Nephron progenitor cell (in vitro differentiated cells): ENCODE measurements around the gene MYRFL.

ENCODE experiments used
- DNase-seq: peaks from one replicate; pipeline ENCODE4 v3.0.0; 2021
- H3K27ac Mint-ChIP-seq: 2 replicates; pipeline ENCODE4 v1.8.0; 2021; ENCODE audit warnings: mild to moderate bottlenecking, moderate library complexity, mixed read lengths
- H3K27me3 Mint-ChIP-seq: 2 replicates; pipeline ENCODE4 v1.8.0; 2021; ENCODE audit warnings: mild to moderate bottlenecking, low read depth, mixed read lengths; ENCODE audit not compliant: poor library complexity
- H3K36me3 Mint-ChIP-seq: 2 replicates; pipeline ENCODE4 v1.8.0; 2021; ENCODE audit warnings: low read depth, mixed read lengths
- H3K4me1 Mint-ChIP-seq: 2 replicates; pipeline ENCODE4 v1.8.0; 2021; ENCODE audit warnings: mixed read lengths
- H3K4me3 Mint-ChIP-seq: 2 replicates; pipeline ENCODE4 v1.8.0; 2021; ENCODE audit warnings: mild to moderate bottlenecking, moderate library complexity, mixed read lengths
- H3K9me3 Mint-ChIP-seq: 2 replicates; pipeline ENCODE4 v1.8.0; 2021; ENCODE audit warnings: mild to moderate bottlenecking, moderate library complexity, mixed read lengths
- CTCF ChIP-seq: fragments of 200-600 bp; sonication (generic); IDR thresholded peaks from 2 replicates; pipeline ENCODE4 v1.5.0; 2021; ENCODE audit warnings: antibody characterized with exemption

The MYRFL gene

DNA sequence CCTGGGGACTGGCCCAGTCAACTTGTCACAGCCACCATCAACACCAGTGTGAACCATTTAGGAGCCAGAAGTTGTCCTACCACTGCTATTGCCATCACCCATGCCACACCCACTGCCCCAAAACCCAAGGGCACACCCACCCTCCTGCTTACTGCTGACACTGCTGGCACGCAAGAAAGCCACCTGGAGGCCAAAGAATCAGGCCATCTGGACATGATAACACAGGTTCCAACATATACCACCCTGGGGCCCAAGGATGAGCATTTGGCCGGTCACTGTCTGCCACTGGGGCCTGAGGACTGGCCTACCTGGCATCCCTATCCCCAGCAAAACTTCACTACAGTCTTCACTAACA lies 181.6 kb downstream of the MYRFL start:
- Mint-ChIP-seq H3K9me3 (peaks cover 48% of the 10 kb centered on the region), H3K27ac (no peak overlapping the region), H3K4me1 (peaks cover 16% of the 10 kb centered on the region), H3K27me3 (peaks cover 18% of the 10 kb centered on the region), H3K4me3 (no peak overlapping the region), H3K36me3 (peaks cover 28% of the 10 kb centered on the region)
- no peak for DNase-seq
- TF ChIP-seq CTCF = no peak

GRCh38 chr12:70007687-70008086 lies 182.7 kb downstream of the MYRFL start:
- DNase-seq = no peak
- peaks cover 18% of the 10 kb centered on the region for H3K27me3 Mint-ChIP-seq
- H3K36me3 Mint-ChIP-seq = peaks cover 29% of the 10 kb centered on the region
- no peak for TF ChIP-seq CTCF
- no peak overlapping the region for H3K27ac Mint-ChIP-seq
- peaks cover 58% of the 10 kb centered on the region for H3K9me3 Mint-ChIP-seq
- H3K4me3 Mint-ChIP-seq = no peak overlapping the region
- peaks cover 15% of the 10 kb centered on the region for H3K4me1 Mint-ChIP-seq
